GM18868 (cell line): ENCODE data around the gene ZNF322.

Experiments
- ATAC-seq: cut with Tn5 transposase; IDR thresholded peaks from one replicate; pipeline ENCODE4 v1.9.1; 2021; ENCODE audit warnings: mild to moderate bottlenecking, moderate library complexity; ENCODE audit not compliant: unreplicated experiment

ZNF322 gene

GRCh38 chr6:26613689-26614683 lies 45.6 kb downstream of the ZNF322 start:
- no peak for ATAC-seq

- no peak for ATAC-seq
Observed at GRCh38 chr6:26613201-26613600, 46.3 kb downstream of the ZNF322 start.

- no peak for ATAC-seq
Observed at GRCh38 chr6:26611599-26611998, 47.9 kb downstream of the ZNF322 start.

GRCh38 chr6:26609463-26609862 lies 50.1 kb downstream of the ZNF322 start:
- no peak for ATAC-seq

GRCh38 chr6:26607434-26608230 lies 51.9 kb downstream of the ZNF322 start:
- peak; percentile 94 for ATAC-seq

- no peak for ATAC-seq
Observed at GRCh38 chr6:26604797-26605196, 54.7 kb downstream of the ZNF322 start.

GRCh38 chr6:26604026-26604425 lies 55.5 kb downstream of the ZNF322 start:
- no peak for ATAC-seq

- ATAC-seq, result no peak
Observed at GRCh38 chr6:26602262-26602661, 57.3 kb downstream of the ZNF322 start.

GRCh38 chr6:26600759-26601158 lies 58.8 kb downstream of the ZNF322 start:
- ATAC-seq, result no peak

GRCh38 chr6:26599591-26599990 lies 60.0 kb downstream of the ZNF322 start:
- no peak for ATAC-seq

- no peak for ATAC-seq
Observed at GRCh38 chr6:26599134-26599533, 60.4 kb downstream of the ZNF322 start.

- ATAC-seq, result no peak
Observed at GRCh38 chr6:26598267-26598666, 61.3 kb downstream of the ZNF322 start.

- ATAC-seq, result no peak
Observed at GRCh38 chr6:26597821-26598220, 61.7 kb downstream of the ZNF322 start.

- ATAC-seq, result no peak
Observed at GRCh38 chr6:26597389-26597766, 62.2 kb downstream of the ZNF322 start.

- ATAC-seq, result peak; percentile 82
Observed at GRCh38 chr6:26596579-26597388, 62.8 kb downstream of the ZNF322 start, which contains the start of gene ABT1. Gene ABT1, plus strand, starts transcription at chr6:26596953. Its CDS starts 30 bp downstream, at chr6:26596983.

- ATAC-seq, result peak; percentile 55
Observed at GRCh38 chr6:26595669-26596269, 63.8 kb downstream of the ZNF322 start.

- no peak for ATAC-seq
Observed at GRCh38 chr6:26594730-26595632, 64.6 kb downstream of the ZNF322 start.

- ATAC-seq, result no peak
Observed at GRCh38 chr6:26594131-26594498, 65.4 kb downstream of the ZNF322 start.
